HL-60 (cell line): ENCODE measurements around the gene IFT22.
A peak's percentile ranks its signal among the peaks of the same experiment; 100 is the strongest.
"Not testable (repeated sequence)": the region's sequence is repeated elsewhere in the genome, so short reads cannot be mapped to it uniquely, and the experiment has no call there.

Experiments used
- DNase-seq, 2 experiments: peaks; one replicate each; pipeline ENCODE4 v3.0.0-alpha.2; 2010 to 2020; ENCODE audit warnings: low read depth in 1 of 2, low spot score in 1 of 2
- H3K27ac ChIP-seq: fragments of 250-450 bp; sonication (Bioruptor Pico); replicated peaks from 2 replicates; pipeline ENCODE4 v1.5.1; 2020; ENCODE audit warnings: mild to moderate bottlenecking, moderate library complexity
- H3K27me3 ChIP-seq: fragments of 250-450 bp; sonication (Bioruptor Pico); 2 replicates; pipeline ENCODE4 v1.5.1; 2021; ENCODE audit warnings: mild to moderate bottlenecking, moderate library complexity; ENCODE audit not compliant: insufficient read depth, poor library complexity, severe bottlenecking
- H3K4me3 ChIP-seq: replicated peaks from 2 replicates; pipeline ENCODE4 v1.5.1; 2011; ENCODE audit warnings: mild to moderate bottlenecking, control low read depth, low read length; ENCODE audit not compliant: insufficient read depth
- GABPA ChIP-seq: IDR thresholded peaks from 2 replicates; pipeline ENCODE4 v1.6.1; 2012; ENCODE audit warnings: low read depth
- POLR2AphosphoS5 ChIP-seq: IDR thresholded peaks from 2 replicates; pipeline ENCODE4 v1.6.1; 2012; ENCODE audit warnings: low read depth
- SPI1 ChIP-seq: IDR thresholded peaks from 2 replicates; pipeline ENCODE4 v1.6.1; 2012; ENCODE audit warnings: low read depth, mild to moderate bottlenecking, borderline replicate concordance
- TF ChIP-seq, protein P1 (sequence below): IDR thresholded peaks from one replicate; pipeline ENCODE4 v1.5.1; 2011; ENCODE audit warnings: low read length, control low read depth, inconsistent platforms; ENCODE audit not compliant: insufficient read depth
- TF ChIP-seq, protein P2 (sequence below): IDR thresholded peaks from 2 replicates; pipeline ENCODE4 v1.6.1; 2012; ENCODE audit warnings: low read depth; ENCODE audit not compliant: insufficient replicate concordance

IFT22 gene

DNA sequence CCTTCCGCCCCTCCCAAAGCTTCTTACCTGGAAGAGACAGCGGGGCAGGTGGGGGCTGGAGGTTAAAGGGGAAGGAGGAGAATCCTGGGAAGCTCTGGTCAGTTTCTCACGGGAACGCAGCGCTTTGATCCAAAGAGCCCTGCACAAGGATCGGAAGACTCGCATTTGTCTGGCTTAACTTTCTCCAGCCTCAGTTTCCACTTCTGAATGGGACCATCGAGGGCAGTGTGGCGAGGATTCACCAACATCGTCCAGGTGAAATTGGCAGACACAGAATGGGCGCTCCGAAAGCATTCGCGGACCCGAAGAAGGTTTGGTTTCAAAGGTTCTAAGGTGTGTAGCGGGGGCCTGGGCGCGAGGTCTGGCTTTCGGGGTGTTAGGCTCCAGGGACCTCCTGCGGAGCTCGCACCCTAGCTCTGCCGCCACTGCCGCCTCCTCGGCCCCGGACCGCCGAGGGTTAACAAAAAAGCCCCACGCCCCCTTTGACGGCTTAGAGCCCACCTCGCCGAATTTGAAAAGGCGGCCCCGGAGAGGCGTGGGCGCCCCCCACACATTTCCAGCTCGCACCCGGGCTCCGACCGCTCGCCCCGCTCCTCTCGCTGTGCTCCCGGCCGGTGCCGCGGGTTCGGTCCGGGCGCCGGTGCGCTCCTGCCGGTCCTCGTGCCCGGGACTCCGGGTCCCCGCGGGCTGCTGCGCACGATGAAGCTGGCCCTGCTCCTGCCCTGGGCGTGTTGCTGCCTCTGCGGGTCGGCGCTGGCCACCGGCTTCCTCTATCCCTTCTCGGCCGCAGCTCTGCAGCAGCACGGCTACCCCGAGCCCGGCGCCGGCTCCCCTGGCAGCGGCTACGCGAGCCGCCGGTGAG is 41.0 kb upstream of the IFT22 start, which contains the start of gene COL26A1:
COL26A1 (plus strand) TSS at position 542 of the 862 bp plus-strand sequence; CDS start at position 700, 158 bp downstream.
- H3K27me3 ChIP-seq: peaks cover 18% of the 10 kb centered on the region
- TF ChIP-seq, protein P1, sequence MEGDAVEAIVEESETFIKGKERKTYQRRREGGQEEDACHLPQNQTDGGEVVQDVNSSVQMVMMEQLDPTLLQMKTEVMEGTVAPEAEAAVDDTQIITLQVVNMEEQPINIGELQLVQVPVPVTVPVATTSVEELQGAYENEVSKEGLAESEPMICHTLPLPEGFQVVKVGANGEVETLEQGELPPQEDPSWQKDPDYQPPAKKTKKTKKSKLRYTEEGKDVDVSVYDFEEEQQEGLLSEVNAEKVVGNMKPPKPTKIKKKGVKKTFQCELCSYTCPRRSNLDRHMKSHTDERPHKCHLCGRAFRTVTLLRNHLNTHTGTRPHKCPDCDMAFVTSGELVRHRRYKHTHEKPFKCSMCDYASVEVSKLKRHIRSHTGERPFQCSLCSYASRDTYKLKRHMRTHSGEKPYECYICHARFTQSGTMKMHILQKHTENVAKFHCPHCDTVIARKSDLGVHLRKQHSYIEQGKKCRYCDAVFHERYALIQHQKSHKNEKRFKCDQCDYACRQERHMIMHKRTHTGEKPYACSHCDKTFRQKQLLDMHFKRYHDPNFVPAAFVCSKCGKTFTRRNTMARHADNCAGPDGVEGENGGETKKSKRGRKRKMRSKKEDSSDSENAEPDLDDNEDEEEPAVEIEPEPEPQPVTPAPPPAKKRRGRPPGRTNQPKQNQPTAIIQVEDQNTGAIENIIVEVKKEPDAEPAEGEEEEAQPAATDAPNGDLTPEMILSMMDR: no peak
- no peak for TF ChIP-seq SPI1
- no peak for TF ChIP-seq POLR2AphosphoS5
- H3K27ac ChIP-seq: no peak within 1 kb of the TSS
- no peak within 1 kb of the TSS for H3K4me3 ChIP-seq
- peak in 1 of 2 experiments; percentile 18 for DNase-seq

DNA sequence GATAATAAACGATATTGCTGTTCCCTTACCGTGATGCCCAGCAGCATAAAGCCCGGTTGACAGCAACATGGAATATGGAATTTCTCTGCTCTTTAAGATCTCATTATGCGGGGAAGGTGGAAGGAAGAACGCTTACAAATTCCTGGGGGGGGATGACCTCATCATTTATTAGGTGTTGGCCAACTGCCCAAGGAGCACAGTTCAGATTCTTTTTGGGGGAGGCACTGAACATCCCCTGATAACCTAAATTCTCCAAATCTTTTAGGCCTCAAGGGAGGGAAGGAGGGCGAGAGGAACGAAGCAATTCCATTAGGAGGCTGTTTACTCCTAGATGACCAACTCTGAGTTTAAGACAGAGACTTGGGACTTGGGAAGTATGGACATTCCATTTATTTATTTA is 35.8 kb upstream of the IFT22 start:
- Histone ChIP-seq H3K27me3 (peaks cover 9% of the 10 kb centered on the region), H3K4me3 (no peak overlapping the region), H3K27ac (no peak overlapping the region)
- TF ChIP-seq, protein P2, sequence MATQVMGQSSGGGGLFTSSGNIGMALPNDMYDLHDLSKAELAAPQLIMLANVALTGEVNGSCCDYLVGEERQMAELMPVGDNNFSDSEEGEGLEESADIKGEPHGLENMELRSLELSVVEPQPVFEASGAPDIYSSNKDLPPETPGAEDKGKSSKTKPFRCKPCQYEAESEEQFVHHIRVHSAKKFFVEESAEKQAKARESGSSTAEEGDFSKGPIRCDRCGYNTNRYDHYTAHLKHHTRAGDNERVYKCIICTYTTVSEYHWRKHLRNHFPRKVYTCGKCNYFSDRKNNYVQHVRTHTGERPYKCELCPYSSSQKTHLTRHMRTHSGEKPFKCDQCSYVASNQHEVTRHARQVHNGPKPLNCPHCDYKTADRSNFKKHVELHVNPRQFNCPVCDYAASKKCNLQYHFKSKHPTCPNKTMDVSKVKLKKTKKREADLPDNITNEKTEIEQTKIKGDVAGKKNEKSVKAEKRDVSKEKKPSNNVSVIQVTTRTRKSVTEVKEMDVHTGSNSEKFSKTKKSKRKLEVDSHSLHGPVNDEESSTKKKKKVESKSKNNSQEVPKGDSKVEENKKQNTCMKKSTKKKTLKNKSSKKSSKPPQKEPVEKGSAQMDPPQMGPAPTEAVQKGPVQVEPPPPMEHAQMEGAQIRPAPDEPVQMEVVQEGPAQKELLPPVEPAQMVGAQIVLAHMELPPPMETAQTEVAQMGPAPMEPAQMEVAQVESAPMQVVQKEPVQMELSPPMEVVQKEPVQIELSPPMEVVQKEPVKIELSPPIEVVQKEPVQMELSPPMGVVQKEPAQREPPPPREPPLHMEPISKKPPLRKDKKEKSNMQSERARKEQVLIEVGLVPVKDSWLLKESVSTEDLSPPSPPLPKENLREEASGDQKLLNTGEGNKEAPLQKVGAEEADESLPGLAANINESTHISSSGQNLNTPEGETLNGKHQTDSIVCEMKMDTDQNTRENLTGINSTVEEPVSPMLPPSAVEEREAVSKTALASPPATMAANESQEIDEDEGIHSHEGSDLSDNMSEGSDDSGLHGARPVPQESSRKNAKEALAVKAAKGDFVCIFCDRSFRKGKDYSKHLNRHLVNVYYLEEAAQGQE: no peak
- TF ChIP-seq GABPA: no peak
- DNase-seq: no peak

DNA sequence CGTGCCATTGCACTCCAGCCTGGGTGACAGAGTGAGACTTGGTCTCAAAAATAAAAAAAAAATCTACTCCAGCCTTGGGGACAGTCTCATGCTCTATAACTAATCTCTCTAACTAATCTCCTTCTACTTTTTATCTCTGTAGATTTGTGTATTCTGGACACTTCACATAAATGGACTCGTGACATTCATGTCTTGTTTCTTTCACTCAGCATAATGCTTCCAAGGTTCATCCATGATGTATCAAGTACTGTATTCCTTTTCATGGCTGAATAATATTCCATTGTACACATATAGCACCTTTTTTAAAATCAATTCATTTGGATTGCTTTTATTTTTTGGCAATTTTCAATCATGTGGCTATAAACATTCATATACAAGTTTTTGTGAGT is 31.3 kb upstream of the IFT22 start:
- no peak for TF ChIP-seq POLR2AphosphoS5
- TF ChIP-seq, protein P2: no peak
- no peaks in the 10 kb centered on the region for H3K27me3 ChIP-seq
- no peak overlapping the region for H3K27ac ChIP-seq

DNA sequence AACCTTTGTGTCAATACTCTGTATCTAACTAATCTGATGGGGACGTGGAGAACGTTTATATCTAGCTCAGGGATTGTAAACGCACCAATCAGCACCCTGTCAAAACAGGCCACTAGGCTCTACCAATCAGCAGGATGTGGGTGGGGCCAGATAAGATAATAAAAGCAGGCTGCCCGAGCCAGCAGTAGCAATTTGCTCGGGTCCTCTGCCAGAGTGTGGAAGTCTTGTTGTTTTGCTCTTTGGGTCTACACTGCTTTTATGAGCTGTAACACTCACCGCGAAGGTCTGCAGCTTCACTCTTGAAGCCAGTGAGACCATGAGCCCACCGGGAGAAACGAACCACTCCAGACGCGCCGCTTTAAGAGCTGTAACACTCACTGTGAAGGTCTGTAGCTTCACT is 27.7 kb upstream of the IFT22 start:
- H3K27ac ChIP-seq, DNase-seq, H3K4me3 ChIP-seq, H3K27me3 ChIP-seq: not testable (repeated sequence)

More for the DNA sequence above, 31.3 kb upstream of the IFT22 start:
- DNase-seq: no peak
- H3K4me3 ChIP-seq: no peak overlapping the region

DNA sequence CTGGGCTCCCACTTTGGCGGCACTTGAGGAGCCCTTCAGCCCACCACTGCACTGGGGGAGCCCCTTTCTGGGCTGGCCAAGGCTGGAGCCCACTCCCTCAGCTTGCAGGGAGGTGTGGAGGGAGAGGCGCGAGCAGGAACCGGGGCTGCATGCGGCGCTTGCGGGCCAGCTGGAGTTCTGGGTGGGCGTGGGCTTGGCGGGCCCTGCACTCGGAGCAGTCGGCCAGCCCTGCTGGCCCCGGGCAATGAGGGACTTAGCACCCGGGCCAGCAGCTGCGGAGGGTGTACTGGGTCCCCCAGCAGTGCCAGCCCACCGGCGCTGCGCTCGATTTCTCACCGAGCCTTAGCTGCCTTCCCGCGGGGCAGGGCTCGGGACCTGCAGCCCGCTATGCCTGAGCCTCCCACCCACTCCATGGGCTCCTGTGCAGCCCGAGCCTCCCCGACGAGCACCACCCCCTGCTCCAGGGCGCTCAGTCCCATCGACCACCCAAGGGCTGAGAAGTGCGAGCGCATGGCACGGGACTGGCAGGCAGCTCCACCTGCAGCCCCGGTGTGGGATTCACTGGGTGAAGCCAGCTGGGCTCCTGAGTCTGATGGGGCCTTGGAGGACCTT is 26.9 kb upstream of the IFT22 start:
- H3K27me3 ChIP-seq, H3K27ac ChIP-seq, DNase-seq, H3K4me3 ChIP-seq: not testable (repeated sequence)

DNA sequence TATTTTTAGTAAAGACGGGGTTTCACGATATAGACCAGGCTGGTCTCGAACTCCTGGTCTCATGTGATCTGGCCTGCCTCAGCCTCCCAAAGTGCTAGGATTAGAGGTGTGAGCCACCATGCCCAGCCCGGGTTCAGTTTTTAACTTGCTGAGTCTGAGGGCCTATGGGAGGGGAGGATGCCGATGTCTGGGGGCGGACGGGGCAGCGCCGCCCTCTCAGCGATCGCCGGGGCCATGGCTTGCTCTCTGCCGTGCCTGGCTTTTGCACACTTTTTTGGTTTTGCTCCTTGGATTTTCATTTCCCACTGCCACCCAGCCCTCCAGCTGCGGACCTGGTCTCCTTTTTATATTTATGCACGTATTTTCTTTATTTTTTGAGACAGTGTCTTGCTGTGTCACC is 25.9 kb upstream of the IFT22 start:
- no peak for DNase-seq
- H3K27ac ChIP-seq: no peak overlapping the region
- no peaks in the 10 kb centered on the region for H3K27me3 ChIP-seq
- no peak overlapping the region for H3K4me3 ChIP-seq
- TF ChIP-seq, protein P1: no peak
- TF ChIP-seq POLR2AphosphoS5 (no peak), SPI1 (no peak), GABPA (no peak)
- TF ChIP-seq, protein P2: no peak
